ENCODE data around the gene ZFP36L2.

The ZFP36L2 gene

DNA sequence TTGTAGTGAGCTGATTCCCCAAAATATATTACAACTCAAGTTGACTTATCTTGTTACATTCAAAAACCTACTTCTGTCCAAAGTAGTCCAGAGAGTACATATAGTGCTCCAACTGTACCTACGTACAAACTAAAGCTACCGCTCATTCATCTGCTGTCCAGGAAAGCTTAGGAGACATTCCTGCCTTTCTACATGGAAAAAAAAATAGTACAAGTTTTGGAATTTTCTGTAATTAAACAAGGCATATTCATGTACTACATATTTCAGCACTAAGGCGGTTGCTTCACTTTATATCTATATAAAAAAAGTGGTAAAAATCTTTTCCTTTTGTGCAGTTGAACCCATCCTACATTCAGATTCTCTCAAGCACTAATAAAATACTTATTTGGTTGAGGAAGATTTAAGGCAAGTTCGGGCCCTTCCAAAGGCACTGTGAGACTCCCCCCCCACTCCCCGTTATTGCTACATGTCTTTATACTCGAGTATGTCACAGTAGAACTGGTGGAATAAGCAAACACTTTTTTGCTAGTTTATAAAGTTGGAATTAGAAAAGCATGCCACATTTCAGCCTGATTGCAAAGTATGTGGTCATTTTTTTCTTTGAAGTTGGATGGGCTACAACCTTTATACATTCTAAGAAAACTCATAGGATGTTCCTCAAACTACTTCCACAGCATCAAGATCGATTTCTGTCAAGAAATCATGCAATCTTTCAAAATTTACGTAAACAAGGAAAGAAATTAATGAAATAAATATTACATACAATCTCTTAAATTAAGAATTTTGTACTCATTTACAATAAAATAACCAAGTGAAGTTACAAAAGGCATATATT is 3.7 kb downstream of the ZFP36L2 start:
- DNase-seq (ENCODE audit: extremely low read depth, low read depth): no peak
- TF ChIP-seq, protein P1, sequence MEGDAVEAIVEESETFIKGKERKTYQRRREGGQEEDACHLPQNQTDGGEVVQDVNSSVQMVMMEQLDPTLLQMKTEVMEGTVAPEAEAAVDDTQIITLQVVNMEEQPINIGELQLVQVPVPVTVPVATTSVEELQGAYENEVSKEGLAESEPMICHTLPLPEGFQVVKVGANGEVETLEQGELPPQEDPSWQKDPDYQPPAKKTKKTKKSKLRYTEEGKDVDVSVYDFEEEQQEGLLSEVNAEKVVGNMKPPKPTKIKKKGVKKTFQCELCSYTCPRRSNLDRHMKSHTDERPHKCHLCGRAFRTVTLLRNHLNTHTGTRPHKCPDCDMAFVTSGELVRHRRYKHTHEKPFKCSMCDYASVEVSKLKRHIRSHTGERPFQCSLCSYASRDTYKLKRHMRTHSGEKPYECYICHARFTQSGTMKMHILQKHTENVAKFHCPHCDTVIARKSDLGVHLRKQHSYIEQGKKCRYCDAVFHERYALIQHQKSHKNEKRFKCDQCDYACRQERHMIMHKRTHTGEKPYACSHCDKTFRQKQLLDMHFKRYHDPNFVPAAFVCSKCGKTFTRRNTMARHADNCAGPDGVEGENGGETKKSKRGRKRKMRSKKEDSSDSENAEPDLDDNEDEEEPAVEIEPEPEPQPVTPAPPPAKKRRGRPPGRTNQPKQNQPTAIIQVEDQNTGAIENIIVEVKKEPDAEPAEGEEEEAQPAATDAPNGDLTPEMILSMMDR (IDR thresholded peaks at IDR 0.05; ENCODE audit: low read depth, low read length): no peak

DNA sequence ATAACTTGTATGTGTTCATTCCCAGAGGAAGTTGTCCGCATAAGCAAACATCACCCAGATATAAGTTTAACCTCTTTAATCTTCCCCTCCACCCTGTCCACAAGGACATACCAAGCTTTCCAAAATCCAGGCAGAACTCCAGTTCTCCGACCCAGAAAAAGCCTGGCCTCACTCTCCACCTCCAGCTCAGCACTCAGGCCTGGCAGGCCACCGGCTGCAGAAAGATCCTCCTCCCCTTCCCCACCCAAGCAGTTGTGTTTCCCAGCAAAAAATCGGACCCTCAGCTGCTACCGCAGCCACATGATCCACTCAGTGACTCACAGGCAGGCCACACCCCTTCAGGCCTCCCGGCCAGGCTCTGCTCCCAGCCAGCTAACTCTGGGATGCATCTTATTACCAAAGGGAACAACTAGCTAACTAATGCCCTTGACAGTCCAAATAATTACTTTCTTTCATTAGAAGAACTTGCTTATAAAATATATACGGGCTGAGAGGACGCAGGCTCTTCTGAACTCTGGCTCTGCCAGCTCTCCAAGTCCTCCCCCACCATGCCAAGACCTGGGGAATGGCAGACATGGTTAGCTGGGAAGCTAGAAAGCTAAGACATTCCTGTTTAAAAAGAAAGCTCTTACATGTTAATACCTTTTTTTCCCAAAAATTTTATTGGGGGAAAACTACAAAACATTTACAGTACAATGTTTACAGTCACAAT is 4.5 kb downstream of the ZFP36L2 start:
- DNase-seq (ENCODE audit: extremely low read depth, low read depth): peak; percentile 93

DNA sequence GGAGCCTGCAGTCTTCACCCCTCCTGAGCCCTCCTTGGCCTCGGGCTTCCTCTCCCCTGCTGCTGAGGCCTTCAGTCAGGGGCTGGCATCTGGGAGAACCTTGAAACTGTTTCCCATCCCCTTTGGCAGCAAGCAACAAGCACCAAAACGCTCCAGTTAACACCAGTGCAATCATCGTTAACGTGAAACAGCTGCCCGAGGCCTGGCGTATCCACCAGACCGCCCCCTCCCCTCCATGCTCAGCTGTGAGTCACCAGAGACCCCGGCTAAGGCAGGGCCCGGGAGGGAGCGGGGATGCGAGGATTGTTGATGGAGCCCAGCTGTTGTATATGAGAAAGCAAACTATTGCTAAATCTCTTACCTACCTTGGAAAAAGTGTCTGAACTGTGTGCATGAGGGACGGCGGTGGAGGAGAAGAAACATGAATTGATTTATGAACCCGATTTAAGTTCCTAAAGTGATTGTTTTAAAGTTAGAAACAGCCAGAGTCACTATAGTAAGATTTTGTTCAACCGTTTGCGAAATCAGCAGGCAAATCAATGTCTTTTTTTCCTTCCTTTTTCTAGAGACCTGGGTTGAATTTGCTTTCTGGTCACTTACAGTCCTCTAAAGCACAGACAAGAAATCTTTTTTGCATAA is 5.2 kb downstream of the ZFP36L2 start:
- TF ChIP-seq, protein P1 (IDR thresholded peaks at IDR 0.05; ENCODE audit: low read depth, low read length): no peak
- peak; percentile 96 for DNase-seq (ENCODE audit: extremely low read depth, low read depth)

More for the DNA sequence above, 4.5 kb downstream of the ZFP36L2 start:
- TF ChIP-seq, protein P1 (IDR thresholded peaks at IDR 0.05; ENCODE audit: low read depth, low read length): no peak

DNA sequence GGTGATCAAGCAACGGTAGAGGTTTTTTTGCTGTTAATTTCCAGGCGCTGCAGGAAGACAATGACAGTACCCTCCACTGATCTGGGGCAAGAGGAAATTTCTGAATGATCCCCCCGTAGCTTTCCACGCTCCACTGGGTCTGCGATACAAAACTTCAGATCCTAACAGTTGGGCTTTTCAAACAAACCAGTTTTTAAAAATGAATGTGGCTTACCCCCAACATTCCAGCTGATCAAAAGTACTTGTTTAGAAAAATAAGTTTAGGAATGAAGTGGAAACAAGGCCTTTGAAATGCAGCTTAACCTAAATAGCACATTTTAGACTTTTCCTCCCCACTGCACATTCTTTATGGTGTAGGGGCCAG is 5.7 kb downstream of the ZFP36L2 start:
- no peak for DNase-seq (ENCODE audit: extremely low read depth, low read depth)
- TF ChIP-seq, protein P1 (IDR thresholded peaks at IDR 0.05; ENCODE audit: low read depth, low read length): no peak

DNA sequence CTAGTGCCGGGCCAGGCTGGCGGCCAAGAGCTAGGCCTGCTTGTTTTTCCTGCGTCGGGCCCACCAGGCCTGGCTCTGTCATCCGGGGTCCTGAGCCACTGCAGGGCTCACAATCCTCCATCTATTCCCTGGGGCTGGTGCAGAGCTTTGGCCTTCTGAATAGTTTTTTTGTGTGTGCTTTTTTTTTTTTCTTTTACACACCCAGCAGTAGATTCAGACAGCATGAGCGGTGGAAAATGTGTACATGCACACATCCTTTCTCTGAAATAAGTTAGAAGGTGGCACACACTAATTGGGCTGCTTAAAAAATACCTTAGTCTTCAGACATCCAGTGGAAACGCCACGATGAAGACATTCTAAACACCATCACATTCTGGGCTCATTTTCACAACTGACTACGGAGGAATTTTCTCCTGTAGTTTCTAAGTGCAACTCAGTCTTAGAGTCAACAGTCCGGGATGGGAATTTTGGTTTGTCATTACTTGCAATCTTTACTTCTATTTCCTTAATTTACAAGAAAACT is 6.1 kb downstream of the ZFP36L2 start:
- TF ChIP-seq, protein P1 (IDR thresholded peaks at IDR 0.05; ENCODE audit: low read depth, low read length): no peak
- DNase-seq (ENCODE audit: extremely low read depth, low read depth): no peak

DNA sequence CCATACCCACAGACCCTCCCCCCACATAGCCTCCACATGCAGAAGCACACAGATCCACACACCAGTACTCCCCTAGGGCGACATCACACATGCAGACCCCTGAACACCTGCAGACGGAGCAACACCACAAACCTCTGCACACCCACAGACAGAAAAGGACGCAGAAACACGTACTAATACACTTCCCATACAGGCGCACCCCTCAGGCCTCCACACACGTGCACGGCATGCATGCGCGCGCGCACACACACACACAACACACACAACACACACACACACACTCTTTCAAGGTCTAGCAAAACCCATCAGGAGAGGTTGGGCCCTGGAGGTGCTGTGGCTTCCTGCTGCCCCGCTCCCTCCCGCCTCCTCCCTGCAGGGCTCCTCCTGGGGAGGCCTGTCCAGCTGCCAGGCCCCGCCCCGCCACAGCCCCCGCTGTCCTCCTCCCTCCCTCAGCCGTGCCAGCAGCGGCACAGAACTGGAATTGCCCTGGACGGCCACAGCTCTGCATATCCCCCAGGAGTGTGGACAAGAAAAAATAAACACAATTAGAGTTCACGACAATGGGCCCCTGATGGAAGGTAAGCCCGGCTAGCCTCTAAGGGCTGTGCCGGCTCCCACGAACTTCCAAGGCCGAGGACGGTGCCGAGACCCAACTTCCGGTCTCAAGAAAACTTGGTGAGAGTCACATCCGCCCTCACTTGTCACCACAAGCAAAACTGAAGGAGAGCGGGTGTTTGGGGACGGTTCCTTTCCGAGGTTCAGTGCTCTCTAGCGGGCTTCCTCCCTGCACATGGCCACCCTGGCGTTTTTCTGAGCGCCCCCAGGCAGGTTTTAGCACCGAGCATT is 6.8 kb downstream of the ZFP36L2 start:
- TF ChIP-seq, protein P1 (IDR thresholded peaks at IDR 0.05; ENCODE audit: low read depth, low read length): no peak
- DNase-seq (ENCODE audit: extremely low read depth, low read depth): no peak

Data from AG09319 (cell line).